Tongue (tissue), 2 donors: Measurements from ENCODE around the gene ABHD6. TPM values are rescaled to one million over a fixed set of nuclear protein-coding genes. Genes with fewer than 3 reads are reported as not detected.
A peak's percentile ranks its signal among the peaks of the same experiment; 100 is the strongest.
"Not testable (repeated sequence)": the region's sequence is repeated elsewhere in the genome, so short reads cannot be mapped to it uniquely, and the experiment has no call there.

Experiments
- DNase-seq: peaks from one replicate; pipeline ENCODE4 v3.0.0-alpha.2; 2015
- total RNA-seq: library from RNA; depleted of rRNA; stranded (reverse); fragments of >200 nt; gene quantifications from one replicate; pipeline ENCODE4 v1.2.3, GENCODE V29; 2014

Gene ABHD6
- total RNA-seq, 1 donor from 2014 or later, result 8.3 TPM

GRCh38 chr3:58323529-58324390, 86.2 kb downstream of the ABHD6 start:
- DNase-seq, result no peak

- DNase-seq, result no peak
Observed at GRCh38 chr3:58324391-58325390, 87.1 kb downstream of the ABHD6 start.

DNA sequence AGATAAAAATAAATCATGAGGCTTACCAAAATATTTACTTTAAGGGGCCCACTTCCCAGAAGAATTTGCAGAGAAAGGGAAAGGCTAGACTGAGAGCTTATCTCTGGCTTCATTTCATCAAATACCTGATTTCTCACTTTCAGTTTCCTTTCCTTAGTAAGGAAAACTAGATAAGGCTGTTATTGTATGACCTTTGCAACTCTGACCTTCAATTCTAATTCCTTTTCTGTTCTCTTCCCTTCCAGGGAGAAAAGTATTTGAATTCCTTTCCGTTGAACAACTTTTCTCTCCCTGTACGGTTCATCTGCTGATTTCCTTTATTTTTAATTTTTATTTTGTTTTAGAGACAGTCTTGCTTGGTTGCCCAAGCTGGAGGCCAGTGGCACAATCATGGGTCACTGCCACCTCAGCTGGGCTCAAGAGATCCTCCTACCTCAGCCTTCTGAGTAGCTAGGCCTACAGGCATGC, 88.0 kb downstream of the ABHD6 start:
- no peak for DNase-seq

DNA sequence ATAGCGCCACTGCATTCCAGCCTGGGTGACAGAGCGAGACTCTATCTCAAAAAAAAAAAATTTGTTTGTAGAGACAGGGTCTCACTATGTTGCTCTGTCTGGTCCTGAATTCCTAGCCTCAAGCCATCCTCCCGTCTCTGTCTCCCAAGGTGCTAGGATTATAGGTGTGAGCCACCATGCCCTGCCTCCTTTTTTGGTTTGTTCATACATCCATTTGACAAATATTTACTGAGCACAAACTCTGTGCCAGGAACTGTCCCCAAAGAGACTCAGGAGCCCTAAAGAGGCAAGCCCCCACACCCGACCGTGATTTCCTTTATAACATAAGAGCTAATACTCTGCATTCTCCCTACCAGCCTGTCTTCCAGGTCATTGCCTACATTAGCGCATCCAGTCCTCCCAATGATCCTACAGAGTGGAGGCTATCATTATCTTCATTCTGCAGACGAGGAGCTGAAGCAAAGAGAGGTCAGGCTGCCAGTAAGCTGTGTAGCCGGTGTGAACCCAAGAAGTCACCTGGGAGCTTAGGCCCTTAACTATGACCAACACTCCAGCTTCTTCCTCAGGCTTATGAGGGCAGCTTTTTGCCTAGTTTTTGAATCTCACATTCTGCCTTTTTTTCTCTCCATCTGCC, 88.8 kb downstream of the ABHD6 start:
- no peak for DNase-seq

DNA sequence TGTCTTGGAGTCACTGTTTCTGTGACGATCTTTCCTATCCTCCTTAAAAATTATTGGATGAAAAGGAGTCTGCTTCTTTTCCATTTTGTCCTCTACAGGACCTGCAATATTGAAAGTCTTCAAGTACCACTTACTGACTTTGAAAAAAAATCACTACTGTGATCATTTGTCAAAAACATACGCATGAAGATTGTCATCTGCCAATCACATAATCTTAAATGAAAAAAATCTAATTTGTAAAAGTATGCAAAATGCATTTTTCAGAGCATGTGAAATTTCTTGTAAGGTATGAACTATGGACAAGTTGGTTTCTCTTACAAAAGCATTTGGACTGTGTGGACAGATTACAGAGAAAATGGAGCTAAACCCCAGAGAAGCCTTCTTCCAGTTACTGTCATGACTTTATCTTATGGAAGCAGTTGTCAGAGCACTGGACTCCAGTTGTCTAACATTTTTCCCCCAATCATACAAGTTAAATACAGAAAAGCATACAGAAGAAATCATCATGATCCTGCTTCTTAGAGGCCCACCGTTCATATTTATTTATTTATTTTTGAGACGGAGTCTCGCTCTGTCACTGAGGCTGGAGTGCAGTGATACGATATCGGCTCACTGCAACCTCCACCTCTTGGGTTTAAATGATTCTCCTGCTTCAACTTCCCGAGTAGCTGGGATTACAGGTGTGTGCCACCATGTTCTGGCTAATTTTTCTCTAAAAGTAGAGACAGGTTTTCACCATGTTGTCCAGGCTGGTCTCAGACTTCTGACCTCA, 91.7 kb downstream of the ABHD6 start:
- DNase-seq, result no peak

DNA sequence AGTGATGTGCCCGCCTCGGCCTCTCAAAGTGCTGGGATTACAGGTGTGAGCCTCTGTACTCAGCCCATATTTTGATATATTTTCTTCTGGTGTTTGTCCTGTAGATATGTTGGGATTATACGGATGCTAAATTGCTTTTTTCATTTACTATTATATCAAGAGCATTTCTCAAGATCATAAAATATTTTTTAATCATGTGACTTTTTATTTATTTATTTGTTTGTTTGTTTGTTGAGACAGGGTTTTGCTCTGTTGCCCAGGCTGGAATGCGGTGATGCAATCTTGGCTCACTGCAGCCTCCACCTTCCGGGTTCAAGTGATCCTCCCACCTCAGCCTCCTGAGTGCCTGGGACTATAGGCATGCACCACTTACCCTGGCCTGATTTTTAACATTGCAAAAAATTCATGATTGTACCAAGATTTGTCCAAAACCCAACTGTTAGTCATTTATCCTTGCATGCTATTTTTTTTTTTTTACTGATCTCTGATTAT, 92.4 kb downstream of the ABHD6 start:
- DNase-seq, result no peak

DNA sequence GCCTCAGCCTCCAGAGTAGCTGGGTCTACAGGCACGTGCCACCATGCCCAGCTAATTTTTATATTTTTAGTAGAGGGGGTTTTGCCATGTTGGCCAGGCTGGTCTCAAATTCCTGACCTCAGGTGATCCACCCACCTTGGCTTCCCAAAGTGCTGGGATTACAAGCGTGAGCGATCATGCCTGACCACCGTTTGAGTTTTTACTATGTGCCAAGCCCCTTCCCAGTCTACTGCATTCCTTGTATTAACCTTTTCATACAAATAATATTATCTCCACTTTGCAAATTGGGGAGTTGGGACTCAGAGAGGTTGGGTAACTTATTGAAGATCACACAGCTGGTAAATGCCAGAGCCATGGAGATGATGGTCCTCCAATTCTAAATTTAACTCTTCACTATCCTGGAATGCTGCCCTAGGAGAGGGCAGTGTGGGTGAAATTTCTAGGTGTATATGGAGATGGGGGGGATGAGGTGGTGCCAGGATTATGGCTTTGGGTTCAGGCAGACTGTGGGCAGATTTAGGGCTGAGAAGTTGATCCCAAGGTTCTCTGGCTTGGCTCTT, 94.1 kb downstream of the ABHD6 start:
- DNase-seq, result no peak

GRCh38 chr3:58332575-58333188, 95.1 kb downstream of the ABHD6 start, which contains the start of gene PXK:
Gene PXK (plus strand): TSS chr3:58332892. CDS start chr3:58332989, 97 bp downstream.
- DNase-seq, result peak; percentile 89

- DNase-seq, result peak; percentile 53
Observed at GRCh38 chr3:58333206-58334012, 95.8 kb downstream of the ABHD6 start.

GRCh38 chr3:58334013-58334321, 96.4 kb downstream of the ABHD6 start:
- no peak for DNase-seq

DNA sequence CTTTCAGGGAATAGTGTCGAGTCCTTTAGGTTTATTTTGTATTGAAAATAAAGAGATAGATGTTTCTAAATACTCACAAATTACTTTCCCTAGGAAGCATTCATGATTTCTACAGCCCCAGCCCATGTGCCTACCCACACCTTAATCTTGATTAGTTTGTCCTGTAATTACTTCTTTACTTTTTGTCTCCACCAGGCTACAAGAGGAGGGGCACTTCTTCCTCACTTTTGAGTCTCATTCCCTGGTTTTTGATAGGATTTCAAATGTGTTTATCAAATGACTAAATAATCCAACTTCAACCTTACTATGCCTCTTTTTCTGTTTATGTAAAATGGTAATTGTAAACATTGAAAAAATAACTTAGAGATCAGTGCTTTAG, 96.9 kb downstream of the ABHD6 start:
- no peak for DNase-seq

DNA sequence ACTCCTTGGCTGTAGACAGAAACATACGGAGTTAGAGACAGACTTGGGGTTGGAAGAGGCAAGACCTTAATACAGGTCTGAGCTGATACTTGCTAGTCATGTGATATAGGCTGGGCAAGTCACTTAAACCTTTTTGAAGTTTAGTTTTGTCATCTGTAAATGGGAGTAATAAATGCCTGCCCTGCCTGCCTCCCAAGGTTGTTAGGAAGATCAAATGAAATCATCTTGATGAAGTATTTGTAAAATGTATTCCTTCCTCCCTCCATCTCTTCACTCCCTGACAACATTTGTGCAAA, 98.0 kb downstream of the ABHD6 start:
- no peak for DNase-seq

- DNase-seq, result no peak
Observed at GRCh38 chr3:58336135-58336882, 98.7 kb downstream of the ABHD6 start.

DNA sequence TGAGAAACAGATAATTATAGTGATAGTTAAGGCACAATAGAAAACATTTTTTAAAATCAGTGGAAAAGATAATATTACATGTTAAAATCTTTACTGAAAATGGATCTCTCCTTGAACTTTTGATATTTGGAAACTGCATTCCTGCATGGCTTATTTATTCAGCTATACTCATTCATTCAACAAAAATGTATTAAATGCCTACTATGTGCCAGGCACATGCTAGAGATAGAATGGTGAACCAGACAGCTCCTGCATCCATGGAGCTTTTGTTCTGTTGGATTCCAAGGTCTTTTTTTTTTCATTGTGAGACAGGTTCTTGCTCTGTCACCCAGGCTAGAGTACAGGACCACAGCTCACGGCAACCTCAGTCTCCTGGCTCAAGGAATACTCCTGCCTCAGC, 99.6 kb downstream of the ABHD6 start:
- DNase-seq, result no peak

DNA sequence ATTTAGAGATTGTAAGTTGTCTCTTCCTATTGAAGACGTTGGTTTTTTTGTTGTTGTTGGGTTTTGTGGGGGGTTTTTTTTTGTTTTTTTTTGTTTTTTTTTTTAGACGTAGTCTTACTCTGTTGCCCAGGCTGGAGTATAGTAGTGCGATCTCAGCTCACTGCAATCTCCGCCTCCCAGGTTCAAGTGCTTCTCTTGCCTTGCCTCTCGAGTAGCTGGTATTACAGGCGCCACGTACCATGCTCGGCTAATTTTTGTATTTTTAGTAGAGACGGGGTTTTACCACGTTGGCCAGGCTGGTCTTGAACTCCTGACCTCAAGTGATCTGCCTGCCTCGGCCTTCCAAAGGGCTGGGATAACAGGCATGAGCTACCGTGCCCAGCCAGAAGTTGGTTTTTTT, 101.6 kb downstream of the ABHD6 start:
- DNase-seq, result not testable (repeated sequence)

GRCh38 chr3:58340594-58341244, 103.1 kb downstream of the ABHD6 start:
- DNase-seq, result no peak

- DNase-seq, result no peak
Observed at GRCh38 chr3:58341376-58341775, 103.8 kb downstream of the ABHD6 start.

- DNase-seq, result no peak
Observed at GRCh38 chr3:58342676-58343075, 105.1 kb downstream of the ABHD6 start.
